Peyer's patch (tissue), 4 donors: Measurements from ENCODE around the gene COG2. TPM values are rescaled to one million over a fixed set of nuclear protein-coding genes. Genes with fewer than 3 reads are reported as not detected.

Experiments
- DNase-seq, 3 donors: peaks; one replicate each; pipeline ENCODE4 v3.0.0-alpha.2; 2017 to 2019
- H3K27ac ChIP-seq, 4 donors: fragments of 200-600 bp; sonication (generic); one replicate each; pipeline ENCODE4 v1.5.1; 2016 to 2019
- H3K27me3 ChIP-seq, 2 donors: fragments of 200-600 bp; sonication (generic); one replicate each; pipeline ENCODE4 v1.5.1; 2019
- H3K36me3 ChIP-seq, 3 donors: fragments of 200-600 bp; sonication (generic); one replicate each; pipeline ENCODE4 v1.5.1; 2016 to 2019
- H3K4me1 ChIP-seq, 4 donors: fragments of 200-600 bp; sonication (generic); one replicate each; pipeline ENCODE4 v1.5.1; 2016 to 2019
- H3K4me3 ChIP-seq, 4 donors: fragments of 200-600 bp; sonication (generic); 1 replicate in 3 of 4; 2 replicates in 1 of 4; pipeline ENCODE4 v1.5.1; 2016 to 2019; ENCODE audit warnings: mild to moderate bottlenecking in 1 of 4
- H3K9me3 ChIP-seq, 4 donors: fragments of 200-600 bp; sonication (generic); one replicate each; pipeline ENCODE4 v1.5.1; 2016 to 2019; ENCODE audit warnings: mild to moderate bottlenecking in 1 of 4
- CTCF ChIP-seq, 6 experiments: fragments of 450-650 bp in 4 of 6; fragments of 200-600 bp in 2 of 6; sonication (generic) in 1 of 6; IDR thresholded peaks; one replicate each; pipeline ENCODE4 v1.5.1; 2017 to 2019; ENCODE audit warnings: antibody characterized with exemption in 6 of 6, mild to moderate bottlenecking in 3 of 6, moderate library complexity in 1 of 6
- POLR2A ChIP-seq, 2 donors: fragments of 450-650 bp; IDR thresholded peaks; one replicate each; pipeline ENCODE4 v1.5.1; 2017; ENCODE audit warnings: antibody characterized with exemption in 2 of 2, mild to moderate bottlenecking in 2 of 2, moderate library complexity in 2 of 2
- total RNA-seq, 4 donors: library from RNA; depleted of rRNA; stranded (reverse); fragments of >200 nt; gene quantifications; one replicate each; pipeline ENCODE4 v1.1.0, GENCODE V29; 2016

COG2 gene
- total RNA-seq, 4 donors from 2014 or later = 30.5 to 43.9 (median 40.0) TPM

- no peak overlapping the region for H3K27ac ChIP-seq
- H3K9me3 ChIP-seq = peaks cover 0 to 4% (median 0%) of the 10 kb centered on the region in 4 donors
- no peaks in the 10 kb centered on the region for H3K27me3 ChIP-seq
- H3K36me3 ChIP-seq = peaks cover 0 to 61% (median 0%) of the 10 kb centered on the region in 3 donors
- DNase-seq = no peak
- peaks cover 0 to 5% (median 0%) of the 10 kb centered on the region in 4 donors for H3K4me1 ChIP-seq
- TF ChIP-seq POLR2A (IDR thresholded peaks at IDR 0.05) (no peak), CTCF (IDR thresholded peaks at IDR 0.05) (no peak)
- H3K4me3 ChIP-seq = no peak overlapping the region
These were observed 36.9 kb downstream of the COG2 start for GRCh38 chr1:230679192-230679591.

DNA sequence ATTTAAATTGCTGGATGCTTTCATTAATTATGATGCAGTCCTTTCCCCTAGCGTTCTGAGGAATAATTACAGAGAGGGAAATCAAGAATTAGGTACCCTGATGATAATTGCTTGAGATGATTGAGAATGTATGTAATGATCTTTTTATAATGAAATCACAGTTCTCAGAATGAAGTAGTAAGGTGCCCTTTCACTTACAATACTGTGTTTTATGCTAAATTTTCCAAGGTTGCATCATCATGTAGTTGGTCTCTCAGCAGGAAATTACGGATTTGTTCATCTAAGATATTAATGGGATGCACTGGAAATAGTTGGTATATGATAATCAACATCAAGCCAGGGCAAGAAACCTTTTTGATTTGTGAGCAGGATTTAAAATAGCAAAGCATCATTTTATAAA, 37.5 kb downstream of the COG2 start:
- Histone ChIP-seq H3K4me3 (no peak overlapping the region), H3K4me1 (peaks cover 0 to 5% (median 0%) of the 10 kb centered on the region in 4 donors), H3K27me3 (no peaks in the 10 kb centered on the region), H3K36me3 (peaks cover 0 to 63% (median 0%) of the 10 kb centered on the region in 3 donors), H3K27ac (no peak overlapping the region), H3K9me3 (peaks cover 0 to 4% (median 0%) of the 10 kb centered on the region in 4 donors)
- no peak for DNase-seq
- TF ChIP-seq POLR2A (IDR thresholded peaks at IDR 0.05) = no peak
- TF ChIP-seq CTCF (IDR thresholded peaks at IDR 0.05) = no peak

DNA sequence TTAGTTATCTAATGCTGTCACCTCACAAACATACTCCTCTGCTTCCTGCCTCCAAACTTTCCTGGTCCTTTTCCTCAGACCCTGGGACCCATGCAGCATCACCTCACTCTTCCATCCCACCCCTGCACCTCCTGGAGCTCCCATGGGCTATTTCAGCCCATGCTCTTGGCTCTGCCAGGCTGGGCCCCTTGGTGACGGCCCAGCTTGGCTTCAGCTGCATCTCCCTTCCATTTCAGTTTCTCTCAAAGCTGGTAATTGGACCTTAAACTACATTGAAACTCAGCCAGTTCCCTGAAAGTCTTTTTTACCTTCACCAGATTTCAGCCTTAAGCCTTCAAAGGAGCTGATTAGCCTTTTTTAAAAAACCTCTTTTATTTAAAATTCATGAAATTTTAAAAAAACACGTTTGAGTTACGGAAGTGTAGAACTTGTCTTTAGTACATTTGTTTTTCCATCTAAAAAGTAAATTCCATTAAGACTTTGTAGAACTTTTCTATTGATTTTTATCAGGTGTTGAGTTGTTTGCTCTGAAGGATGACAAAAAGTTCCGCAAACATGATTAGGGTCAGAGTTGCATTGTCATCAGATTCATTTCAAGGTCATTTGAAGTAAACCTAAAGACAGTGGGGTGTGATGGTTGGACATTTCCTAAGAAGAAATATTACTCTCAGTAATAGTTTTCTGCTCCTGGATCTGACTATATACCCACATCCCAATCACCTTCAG, 38.2 kb downstream of the COG2 start:
- H3K4me3 ChIP-seq = no peak overlapping the region
- peaks cover 0 to 63% (median 0%) of the 10 kb centered on the region in 3 donors for H3K36me3 ChIP-seq
- TF ChIP-seq POLR2A (IDR thresholded peaks at IDR 0.05) (no peak), CTCF (IDR thresholded peaks at IDR 0.05) (no peak)
- H3K9me3 ChIP-seq = peaks cover 0 to 4% (median 0%) of the 10 kb centered on the region in 4 donors
- H3K27me3 ChIP-seq = no peaks in the 10 kb centered on the region
- DNase-seq = no peak
- H3K4me1 ChIP-seq = peaks cover 0 to 5% (median 0%) of the 10 kb centered on the region in 4 donors
- H3K27ac ChIP-seq = no peak overlapping the region

DNA sequence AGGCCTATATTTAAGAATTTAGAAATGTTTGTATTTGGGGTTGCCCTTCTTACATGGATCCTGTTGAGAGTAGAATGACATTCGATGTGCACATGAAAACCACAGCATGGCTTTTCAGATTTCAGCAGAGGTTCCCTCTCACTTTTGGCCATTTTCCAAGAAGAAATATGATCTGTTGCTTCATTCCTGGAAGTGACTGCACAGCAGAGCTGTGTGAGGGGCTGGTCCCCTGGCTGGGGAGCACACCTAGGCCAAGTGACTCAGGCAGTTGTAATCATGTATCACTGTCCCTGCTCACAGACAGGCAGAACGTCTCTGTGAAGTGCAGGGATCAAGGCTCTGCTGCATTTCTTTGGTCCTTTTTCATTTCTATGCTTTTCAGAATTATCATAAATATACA, 39.3 kb downstream of the COG2 start:
- H3K9me3 ChIP-seq = peaks cover 0 to 2% (median 0%) of the 10 kb centered on the region in 4 donors
- no peak overlapping the region for H3K4me3 ChIP-seq
- H3K36me3 ChIP-seq = peaks cover 0 to 63% (median 0%) of the 10 kb centered on the region in 3 donors
- H3K4me1 ChIP-seq = peaks cover 0 to 5% (median 0%) of the 10 kb centered on the region in 4 donors
- no peak for DNase-seq
- H3K27ac ChIP-seq = no peak overlapping the region
- H3K27me3 ChIP-seq = no peaks in the 10 kb centered on the region
- TF ChIP-seq POLR2A (IDR thresholded peaks at IDR 0.05) = no peak
- TF ChIP-seq CTCF (IDR thresholded peaks at IDR 0.05) = no peak

DNA sequence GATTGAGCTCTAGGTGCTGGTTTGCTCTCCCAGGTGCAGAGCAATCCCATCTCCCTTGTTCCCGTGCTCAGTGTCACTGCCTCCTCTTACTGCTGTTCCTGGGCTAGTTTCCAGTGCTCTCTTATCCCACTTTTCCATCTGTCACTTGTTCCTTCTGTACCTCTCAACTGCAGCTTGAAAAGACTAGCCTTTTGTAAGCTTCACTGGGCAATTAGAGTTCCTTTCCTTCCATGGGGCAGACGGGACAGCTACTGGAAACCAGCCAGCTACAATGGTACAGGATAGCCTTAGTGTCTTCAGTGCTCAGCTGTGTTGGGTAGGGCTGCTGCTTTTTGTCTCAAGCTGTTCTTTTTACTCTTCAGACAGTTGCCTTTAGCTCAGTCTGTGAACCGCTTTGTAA, 40.0 kb downstream of the COG2 start:
- Histone ChIP-seq H3K27me3 (no peaks in the 10 kb centered on the region), H3K9me3 (no peaks in the 10 kb centered on the region), H3K36me3 (peaks cover 0 to 67% (median 0%) of the 10 kb centered on the region in 3 donors), H3K4me1 (peaks cover 0 to 5% (median 0%) of the 10 kb centered on the region in 4 donors), H3K4me3 (no peak overlapping the region), H3K27ac (no peak overlapping the region)
- DNase-seq = no peak
- TF ChIP-seq CTCF (IDR thresholded peaks at IDR 0.05) (no peak), POLR2A (IDR thresholded peaks at IDR 0.05) (no peak)
